ENCODE results near the gene HS6ST2.
A peak's percentile ranks its signal among the peaks of the same experiment; 100 is the strongest.

Gene HS6ST2

GRCh38 chrX:132668178-132668577, 290.3 kb downstream of the HS6ST2 start:
- DNase-seq: no peak

GRCh38 chrX:132665676-132666075, 292.8 kb downstream of the HS6ST2 start:
- no peak for DNase-seq

DNA sequence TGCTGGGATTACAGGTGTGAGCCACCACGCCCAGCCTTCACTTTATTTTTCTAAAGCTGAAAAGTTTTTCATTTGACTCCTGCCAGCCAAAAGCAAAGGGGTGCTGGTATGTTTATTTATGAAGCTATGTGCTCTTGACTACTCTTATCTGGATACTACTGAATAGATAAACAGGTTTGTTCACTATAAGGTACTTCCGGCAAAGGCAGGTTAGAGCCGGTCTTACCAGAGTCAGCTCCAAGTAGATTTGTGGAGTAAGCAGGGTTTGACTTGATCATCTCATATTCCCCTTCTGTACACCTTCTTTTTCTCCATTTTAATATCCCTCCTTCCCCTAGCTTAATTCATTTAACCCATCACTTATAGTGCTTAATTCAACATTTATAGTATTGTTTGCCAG, 294.2 kb downstream of the HS6ST2 start:
- no peak for DNase-seq

DNA sequence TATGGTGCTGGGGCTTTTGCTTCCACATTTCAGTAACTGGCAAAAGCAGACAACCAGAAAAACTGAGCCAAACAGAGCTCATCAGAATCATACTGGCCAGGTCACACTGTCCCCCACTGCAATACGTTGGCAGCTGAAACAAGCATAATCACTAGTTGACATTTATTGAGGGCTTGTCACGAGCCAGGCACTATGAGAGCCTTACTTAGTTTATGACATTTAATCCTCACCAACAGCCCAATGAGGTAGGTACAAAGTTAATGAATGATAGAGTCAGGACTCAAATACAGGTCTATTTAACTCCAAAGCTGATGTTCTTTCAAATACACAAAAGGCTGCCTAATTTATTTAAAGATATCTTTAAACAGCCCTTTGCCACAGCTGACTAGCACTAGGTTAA, 295.6 kb downstream of the HS6ST2 start:
- DNase-seq: no peak

- DNase-seq: no peak
Measured at GRCh38 chrX:132657876-132658275, 300.6 kb downstream of the HS6ST2 start.

DNA sequence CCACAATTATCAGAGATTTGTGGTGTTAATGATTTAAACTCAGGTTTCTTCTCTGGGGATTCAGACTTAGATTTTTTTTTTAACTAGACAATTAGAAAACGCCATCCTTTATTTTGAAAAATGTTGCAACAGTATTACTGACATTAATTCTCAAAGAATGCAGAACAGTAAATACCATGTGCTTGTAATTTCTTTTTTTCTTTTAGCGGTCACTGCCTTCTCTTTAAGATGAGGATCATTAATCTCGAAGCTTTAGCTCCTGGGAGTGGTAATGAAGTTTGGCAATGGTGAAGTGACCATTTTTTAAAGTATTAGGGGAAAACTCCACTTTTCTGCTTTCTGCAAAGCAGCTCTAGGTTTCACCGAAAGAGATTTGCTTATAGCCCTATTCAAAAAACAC, 305.6 kb downstream of the HS6ST2 start:
- DNase-seq: no peak

- DNase-seq: no peak
Measured at GRCh38 chrX:132651421-132652086, 306.9 kb downstream of the HS6ST2 start.

- DNase-seq: no peak
Measured at GRCh38 chrX:132648895-132649294, 309.5 kb downstream of the HS6ST2 start.

DNA sequence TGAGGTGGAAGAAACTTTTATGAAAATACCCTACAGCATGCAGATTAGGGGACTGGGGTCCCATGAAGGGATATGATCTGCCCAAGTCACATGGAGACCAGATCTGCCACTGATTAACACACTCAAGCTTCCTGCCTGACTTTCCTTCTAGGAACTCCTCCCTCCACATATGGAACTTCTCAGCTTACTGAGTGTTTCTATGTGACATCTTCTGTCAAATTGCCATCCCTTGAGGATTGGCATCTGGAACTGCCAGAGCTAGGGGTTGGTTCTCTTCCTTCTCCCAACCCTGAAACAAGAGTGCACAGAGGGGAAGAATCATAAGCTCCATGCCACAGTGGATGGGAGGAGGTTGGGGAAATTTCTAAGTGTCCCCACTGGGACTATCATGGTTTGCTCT, 319.0 kb downstream of the HS6ST2 start:
- DNase-seq: no peak

DNA sequence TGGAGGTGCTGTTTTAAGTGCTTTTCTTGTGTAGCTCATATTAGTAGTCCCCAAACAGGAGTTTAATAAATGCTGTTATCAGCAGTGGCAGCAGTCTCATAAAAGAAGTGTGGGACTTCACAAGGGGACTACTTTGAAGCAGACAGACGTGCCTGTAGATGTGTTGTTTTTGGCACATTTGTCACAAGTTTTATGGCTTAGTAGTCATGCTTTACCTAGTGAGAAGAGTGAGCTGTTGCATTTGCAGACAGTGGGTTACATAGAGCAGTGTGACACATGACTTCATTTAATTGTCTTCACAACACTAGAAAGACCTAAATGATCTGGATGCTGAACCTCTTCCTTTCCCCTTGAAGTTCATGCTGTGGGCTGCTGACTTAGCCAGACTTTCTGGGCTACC, 320.1 kb downstream of the HS6ST2 start:
- no peak for DNase-seq

DNA sequence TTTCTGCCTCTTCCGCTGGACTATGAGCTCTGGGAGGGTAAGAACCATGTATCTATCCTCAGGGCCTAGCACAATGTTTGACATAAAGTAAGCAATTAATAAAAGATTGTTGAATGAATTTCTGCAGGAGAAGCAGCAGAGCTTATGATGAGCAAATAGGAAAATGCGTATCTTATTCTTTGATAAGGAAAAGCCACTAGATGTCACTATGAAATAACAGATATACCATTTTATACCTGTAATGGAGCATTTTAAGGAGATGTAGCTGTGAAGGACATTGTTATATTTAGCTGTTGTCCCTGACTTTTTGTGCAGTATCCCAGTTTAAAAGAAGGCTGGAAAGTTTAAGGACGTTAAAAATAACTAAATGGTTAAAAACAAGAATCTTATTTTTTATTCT, 322.3 kb downstream of the HS6ST2 start:
- DNase-seq: peak; percentile 18

DNA sequence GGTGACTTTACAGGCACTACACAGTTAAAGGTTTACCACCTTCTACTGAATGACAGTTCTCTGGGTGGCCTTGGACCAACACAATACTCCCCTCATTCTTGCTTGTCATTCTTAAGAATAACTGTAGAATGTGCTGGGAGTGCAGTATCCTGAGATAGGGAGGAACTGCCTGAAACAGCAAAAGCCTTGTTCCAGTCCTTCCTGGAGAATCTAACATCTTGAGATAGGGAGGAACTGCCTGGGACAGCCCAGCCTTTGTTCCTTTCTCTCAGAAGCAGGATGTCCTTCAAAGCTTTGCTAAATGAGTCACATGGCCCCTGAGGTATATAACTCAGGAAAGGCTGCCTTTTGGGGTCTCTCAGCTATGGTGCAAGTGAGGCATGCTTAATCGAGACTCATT, 323.9 kb downstream of the HS6ST2 start:
- no peak for DNase-seq

GRCh38 chrX:132631579-132632232, 326.7 kb downstream of the HS6ST2 start:
- DNase-seq: no peak

DNA sequence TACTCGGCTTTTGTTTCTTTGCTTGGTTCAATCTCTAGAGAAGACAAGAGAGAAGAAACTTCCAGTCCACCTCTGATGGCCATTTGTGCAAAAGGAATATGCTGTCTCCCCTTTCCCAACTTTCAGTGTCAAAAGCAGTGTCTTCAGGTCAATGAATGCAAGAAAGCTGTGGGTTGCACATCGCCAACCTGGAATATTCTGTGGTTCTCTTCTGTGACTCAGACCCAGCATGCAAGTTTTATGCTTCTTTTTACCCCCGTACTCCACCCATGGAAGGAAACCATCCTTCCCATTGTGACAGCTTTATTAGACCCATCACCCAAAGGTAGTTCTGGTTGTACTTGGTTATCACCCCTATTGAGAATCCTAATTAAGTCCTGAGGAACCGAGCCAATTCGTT, 334.0 kb downstream of the HS6ST2 start:
- DNase-seq: no peak

- DNase-seq: no peak
Measured at GRCh38 chrX:132623942-132624341, 334.5 kb downstream of the HS6ST2 start.

GRCh38 chrX:132623300-132623699, 335.1 kb downstream of the HS6ST2 start:
- DNase-seq: no peak

DNA sequence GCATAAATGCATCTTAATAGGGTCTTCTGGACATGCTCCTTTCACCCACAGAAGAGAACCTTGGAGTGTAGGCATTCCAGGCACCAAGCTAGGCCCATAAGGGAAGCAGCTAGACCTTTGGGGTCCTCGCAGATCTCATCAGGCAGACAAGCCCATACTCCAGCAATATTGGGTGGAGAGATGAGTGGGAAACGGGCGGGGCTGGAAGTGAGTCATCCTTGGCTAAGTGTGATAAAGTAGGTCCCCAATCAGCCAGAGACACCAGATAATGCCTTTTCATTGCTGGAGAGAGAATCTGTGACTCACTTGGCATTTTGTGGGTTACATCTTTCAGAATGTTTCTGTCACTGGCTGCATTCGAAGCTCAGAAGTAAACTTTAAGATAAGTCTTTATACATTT, 336.3 kb downstream of the HS6ST2 start:
- no peak for DNase-seq

- no peak for DNase-seq
Measured at GRCh38 chrX:132618810-132619209, 339.6 kb downstream of the HS6ST2 start.

- DNase-seq: no peak
Measured at GRCh38 chrX:132615391-132616131, 342.9 kb downstream of the HS6ST2 start.

DNA sequence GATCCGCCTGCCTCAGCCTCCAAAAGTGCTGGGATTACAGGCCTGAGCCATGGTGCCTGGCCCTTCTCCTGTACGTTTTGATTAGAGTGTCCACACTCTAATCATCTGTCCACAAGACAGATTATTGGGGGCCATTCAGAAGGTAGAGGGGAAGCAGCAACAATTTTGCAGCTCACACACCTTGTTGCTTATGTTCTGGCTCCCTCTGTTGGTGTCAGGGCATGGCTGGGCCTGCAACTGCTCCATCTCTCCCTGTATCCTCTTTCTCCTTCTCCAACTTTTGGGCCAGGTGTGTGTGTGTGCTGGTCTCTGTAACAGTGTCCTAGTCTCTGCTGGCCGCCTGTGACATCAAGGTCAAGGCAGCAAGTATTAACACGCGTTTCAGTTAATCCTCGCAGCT, 344.1 kb downstream of the HS6ST2 start:
- DNase-seq: no peak

- DNase-seq: no peak
Measured at GRCh38 chrX:132613801-132614200, 344.6 kb downstream of the HS6ST2 start.

- DNase-seq: no peak
Measured at GRCh38 chrX:132612821-132613564, 345.4 kb downstream of the HS6ST2 start.

GRCh38 chrX:132610536-132610935, 347.9 kb downstream of the HS6ST2 start:
- DNase-seq: no peak

Data from DMS153 (cell line).